Right lung (tissue), 5 donors: ENCODE measurements around the gene TMPRSS5. TPM values are rescaled to one million over a fixed set of nuclear protein-coding genes. Genes with fewer than 3 reads are reported as not detected.

Source experiments
- DNase-seq, 2 donors: peaks; one replicate each; pipeline ENCODE4 v3.0.0-alpha.2; 2013
- polyA plus RNA-seq, 5 donors: library from polyadenylated mRNA; unstranded; fragments of 120-200 nt; gene quantifications; one replicate each; pipeline versions ENCODE4 v1.2.1 to v1.2.3, GENCODE V29; 2013; ENCODE audit warnings: inconsistent platforms in 1 of 5, low replicate concordance in 1 of 5; ENCODE audit not compliant: insufficient read length in 5 of 5, insufficient read depth in 1 of 5

TMPRSS5 gene
- polyA plus RNA-seq, 5 donors, result 0.67 to 1.9 (median 1.2) TPM

DNA sequence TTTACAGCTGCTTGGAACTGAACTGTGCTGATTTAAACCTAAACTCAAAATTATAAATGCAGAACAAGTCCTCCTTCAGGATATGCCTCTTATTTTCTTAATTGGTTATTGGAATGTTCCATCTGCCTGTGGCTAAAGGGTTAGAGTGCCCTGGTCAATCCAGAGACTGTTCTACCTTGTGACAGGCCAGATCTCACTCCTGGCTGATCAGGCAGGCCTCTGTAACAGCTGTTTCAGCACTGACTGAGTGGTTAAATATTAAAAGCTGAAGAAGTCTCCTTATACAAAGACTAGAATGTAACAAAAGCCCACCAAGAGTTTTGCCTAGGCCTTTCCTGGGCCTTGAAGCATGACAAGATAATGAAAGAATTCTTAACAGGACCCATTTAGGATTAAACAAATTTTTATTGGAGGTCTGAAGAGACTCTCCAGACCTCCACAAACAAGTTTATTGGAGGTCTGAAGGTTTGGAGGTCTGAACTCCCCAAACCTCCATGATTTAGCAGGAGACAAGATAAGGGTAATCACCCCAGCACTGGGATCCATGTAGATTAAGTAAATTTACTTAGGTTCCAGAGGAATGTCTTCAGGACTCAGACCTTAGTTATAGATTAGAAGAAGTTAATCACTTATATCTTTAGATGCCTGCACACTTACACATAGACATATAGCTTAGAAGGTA lies 35.8 kb downstream of the TMPRSS5 start:
- DNase-seq, result no peak

DNA sequence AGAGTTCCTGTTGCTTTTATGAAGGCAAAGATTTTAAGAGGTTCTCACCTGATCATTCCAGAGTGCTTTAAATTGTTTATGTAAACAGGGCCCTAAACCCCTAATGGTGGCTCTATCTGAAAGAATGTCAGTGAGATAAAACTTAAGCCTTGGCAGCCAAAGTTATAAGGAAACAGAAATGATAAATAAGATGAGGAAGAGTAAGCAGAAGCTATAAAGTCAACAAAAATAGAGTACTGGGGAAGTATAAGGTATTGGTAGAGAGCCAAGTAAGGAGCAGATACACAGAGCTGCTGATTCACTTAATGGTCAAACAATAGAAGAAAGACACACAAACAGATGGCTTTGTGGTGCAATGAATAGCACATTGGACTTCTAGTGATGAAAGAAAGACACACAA lies 37.9 kb downstream of the TMPRSS5 start:
- no peak for DNase-seq

DNA sequence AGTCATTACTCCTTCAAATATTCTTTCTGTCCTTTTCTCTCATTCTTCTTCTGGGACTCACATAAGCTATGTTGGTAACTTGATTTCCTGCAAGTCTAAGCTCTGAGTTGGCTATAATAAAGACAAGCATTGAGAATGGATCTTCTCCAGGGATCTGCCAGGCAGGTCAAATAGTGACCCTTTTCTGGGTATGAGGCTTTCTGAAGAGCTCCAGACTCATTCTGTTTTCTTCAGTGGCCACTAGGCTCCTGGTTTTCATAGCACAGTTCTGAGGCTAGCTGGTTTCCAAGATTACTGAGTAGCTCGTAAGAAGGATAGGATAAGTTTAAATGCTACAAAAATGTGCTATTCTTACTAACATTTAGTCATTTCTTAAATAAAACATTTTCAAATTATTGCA lies 38.3 kb downstream of the TMPRSS5 start:
- DNase-seq, result no peak

DNA sequence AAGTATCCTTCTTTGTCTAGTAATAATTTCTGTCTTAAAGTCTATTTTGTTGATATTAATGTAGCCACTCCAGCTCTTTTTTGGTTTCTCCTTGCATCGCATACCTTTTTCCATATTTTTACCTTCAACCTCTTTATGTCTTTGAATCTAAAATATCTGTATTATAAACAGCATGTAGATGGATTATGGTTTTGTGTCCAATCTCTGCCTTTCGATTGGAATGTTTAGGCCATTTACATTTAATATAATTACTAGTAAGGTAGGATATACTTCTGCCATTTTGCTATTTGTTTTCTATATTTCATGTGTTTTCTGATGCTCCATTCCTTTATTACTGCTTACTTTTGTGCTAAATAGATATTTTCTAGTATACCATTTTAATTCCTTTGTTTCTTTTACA lies 39.5 kb downstream of the TMPRSS5 start:
- no peak for DNase-seq

DNA sequence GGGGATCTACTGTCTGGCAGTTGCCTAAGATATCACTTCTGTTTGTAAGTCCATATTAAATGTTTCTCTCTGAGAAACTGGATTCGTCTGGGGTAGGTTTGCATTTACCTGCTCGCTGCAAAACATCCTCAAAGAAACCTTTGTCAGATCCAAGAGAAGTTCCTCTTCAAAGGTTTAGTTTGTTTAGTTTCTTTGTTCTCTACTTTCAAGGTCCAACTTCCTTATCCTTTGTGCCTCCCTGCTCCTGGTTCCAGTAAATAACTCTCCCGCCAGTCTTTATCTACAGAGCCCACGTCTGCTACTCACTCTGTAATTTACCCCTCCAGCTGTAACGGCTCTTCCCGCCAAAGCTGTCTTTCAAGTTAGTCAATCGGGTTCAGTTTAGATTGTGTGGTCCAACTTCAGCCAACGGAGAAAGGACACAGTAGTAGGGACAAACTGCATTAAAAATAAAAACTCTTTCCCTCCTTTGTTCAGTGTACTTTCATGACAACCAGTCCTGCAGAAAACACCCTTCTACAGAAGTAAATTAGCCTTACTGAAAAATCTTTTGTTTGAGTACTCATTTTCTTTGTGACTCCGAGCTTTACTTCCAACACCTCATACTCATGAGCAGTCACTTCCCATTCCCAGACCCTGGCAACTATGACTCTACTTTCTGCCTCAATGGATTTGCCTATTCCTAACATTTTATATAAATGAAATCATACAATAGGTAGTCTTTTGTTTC lies 41.0 kb downstream of the TMPRSS5 start:
- DNase-seq, result no peak

DNA sequence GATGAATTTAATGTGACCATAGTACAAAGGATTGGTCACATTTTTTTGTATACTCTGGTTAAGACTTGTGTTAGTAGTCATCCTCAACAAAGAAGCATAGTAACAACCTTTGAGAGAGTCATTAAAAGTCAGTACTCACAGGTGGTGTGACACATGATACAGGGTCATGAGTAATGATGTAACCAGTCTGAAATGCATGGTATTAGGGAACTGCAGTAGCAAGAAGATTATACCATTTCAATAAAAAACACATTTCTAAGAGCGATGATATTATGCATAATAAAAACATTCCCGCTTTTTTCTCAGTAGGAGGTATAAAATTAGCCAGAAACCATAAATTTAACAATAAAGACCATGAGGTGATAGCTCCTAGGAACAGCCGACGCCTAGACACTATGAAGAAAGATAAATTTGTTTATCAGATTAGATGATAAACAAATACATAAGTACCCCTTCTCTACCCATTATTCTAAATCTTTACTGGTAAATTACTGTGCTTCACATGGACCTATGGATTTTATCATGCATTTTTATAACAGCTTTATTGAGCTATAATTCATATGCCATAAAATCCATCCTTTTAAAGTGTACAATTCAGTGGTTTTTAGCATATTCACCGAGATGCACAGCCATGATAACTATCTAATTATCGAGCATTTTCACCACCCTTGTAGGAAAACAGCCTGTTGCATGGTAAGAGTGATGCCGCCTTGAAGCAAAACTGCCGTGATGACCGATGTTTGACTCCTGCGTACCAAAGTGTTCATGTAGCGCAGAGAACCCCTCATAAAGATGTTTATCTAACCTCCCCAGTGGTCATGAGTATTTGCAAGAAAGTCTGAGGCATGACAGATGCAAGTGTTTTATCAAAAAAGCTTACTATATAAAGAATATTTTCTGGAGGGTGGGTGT lies 41.8 kb downstream of the TMPRSS5 start:
- DNase-seq, result no peak

DNA sequence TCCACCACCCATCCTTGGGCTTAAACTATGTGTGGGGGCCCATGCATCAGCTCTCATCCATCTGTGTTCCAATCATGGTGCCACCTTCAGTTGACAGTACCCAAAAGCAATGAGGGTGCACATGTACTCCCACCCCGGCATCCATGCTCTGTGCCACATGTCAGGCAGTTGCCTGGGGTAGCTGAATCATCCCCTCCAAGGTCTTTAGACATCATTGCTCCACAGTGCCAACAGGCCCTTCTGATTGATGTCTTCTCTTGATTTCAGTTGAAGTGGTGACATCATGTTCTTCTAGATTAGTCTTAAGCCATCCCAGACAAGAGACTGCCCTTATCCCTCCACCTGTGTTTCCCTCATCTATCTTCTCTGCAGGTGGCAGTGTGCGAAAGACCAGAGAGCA lies 42.5 kb downstream of the TMPRSS5 start:
- no peak for DNase-seq

DNA sequence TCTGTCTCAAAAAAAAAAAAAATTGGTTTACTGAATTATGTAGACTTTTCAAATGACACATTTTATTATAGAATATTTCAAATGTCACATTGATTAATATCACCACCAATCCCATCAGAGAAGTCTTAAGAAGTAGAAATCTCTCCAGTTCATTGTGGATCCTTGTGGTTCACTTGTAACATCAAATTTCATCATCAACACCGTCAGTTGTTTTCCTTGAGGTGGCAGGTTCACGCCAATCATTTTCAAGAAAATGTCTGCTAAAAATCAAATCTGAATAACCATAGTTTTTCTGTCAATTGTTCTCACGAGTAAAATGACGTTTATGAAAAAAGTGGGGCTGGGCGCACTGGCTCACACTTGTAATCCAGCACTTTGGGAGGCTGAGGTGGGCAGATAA lies 50.3 kb downstream of the TMPRSS5 start:
- DNase-seq, result no peak

DNA sequence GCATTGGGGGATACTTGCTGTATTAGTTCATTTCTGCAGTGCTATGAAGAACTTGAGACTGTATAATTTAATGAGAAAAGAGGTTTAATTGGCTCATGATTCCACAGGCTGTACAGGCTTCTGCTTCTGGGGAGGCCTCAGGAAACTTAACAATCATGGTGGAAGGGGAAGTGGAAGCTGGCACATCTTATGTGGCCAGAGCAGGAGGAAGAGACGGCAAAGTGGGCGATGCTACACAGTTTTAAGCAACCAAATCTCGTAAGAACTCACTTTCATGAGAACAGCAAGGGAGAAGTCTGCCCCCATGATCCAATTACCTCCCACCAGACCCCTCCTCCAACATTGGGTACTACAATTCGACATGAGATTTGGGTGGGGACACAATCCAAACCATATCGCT lies 55.1 kb downstream of the TMPRSS5 start:
- DNase-seq, result no peak

DNA sequence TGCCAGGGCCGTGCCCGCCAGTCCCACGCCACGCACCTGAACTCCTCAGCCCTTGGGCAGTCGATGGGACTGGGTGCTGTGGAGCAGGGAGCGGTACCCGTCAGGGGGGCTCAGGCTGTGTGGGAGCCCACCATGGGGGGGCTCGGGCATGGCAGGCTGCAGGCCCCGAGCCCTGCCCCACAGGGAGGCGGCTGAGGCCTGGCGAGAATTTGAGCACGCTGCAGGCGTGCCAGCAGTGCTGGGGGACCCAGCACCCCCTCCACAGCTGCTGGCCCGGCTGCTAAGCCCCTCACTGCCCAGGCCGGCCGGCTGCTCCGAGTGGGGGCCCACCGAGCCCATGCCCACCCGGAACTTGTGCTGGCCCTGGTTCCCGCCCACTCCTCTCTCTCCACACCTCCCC lies 56.8 kb downstream of the TMPRSS5 start:
- no peak for DNase-seq

DNA sequence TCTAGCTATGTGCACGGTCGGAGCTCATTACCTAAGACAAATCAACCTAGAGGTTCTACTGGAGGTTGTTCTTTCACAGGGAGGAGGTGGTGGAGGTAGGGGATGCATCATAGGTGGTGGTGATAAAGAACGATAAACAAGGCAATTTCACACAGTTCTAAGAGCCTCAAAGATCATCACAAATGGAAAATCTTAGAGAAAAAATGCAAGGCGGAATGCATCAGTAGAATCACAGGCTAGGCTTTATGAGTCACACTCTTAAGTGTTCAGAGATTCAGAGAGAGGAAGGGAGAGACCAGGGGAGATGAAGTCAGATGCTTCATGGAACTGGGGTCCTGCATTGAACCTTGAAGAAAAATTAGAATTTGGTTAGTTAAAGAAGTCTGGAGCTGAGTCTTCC lies 58.3 kb downstream of the TMPRSS5 start:
- DNase-seq, result no peak

DNA sequence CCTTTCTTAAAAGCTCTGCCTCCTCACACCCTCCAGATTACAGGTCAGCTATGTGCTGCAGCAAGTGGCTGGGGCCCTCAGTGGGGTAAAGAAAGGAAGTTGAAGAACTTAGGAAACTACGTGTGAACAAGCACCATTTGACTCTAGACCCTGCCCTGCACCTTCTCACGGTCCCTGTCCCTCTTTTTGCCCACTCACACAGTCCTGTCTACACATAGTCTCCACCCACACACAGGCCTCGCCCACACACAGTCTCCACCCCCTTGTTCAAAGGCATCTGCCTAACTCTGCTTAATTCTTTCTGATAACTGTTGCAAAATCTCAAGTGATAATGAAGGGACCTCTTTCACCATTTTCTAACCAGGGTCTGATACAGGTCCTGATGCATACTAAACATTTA lies 59.0 kb downstream of the TMPRSS5 start:
- DNase-seq, result no peak

DNA sequence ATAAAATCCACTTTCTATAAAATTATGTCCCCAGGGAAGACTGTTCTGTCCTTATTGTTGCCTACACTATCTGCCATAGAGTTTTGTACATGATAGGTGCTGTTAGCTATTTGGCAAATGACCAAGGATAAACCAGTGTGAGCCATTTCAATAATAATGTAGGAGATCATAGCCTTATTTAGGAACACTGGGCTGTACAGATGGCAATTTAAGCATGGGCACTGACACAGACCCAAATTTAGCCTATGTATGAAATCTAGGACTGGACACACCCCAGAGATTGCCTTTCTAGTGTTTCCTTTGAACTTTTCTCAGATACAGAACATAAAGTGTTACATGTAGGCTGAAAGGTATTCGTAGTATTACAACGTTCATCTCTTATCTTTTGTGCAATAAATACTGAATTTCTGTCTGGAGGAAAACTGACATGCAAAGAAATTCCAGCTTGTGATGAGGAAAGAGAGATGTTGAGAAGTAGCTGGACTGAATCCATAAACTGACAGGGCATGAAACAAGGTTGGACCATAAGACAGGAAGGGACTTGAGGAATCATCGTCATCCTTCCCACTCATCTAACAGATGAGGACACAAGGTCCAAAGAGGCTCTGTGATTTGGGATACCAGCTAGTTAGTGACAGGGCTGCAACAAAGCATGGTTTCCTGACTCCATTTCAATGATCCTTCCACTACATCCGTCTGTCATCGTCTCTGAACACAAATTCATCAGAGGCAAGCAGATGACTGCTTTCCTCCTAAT lies 60.3 kb downstream of the TMPRSS5 start:
- no peak for DNase-seq

DNA sequence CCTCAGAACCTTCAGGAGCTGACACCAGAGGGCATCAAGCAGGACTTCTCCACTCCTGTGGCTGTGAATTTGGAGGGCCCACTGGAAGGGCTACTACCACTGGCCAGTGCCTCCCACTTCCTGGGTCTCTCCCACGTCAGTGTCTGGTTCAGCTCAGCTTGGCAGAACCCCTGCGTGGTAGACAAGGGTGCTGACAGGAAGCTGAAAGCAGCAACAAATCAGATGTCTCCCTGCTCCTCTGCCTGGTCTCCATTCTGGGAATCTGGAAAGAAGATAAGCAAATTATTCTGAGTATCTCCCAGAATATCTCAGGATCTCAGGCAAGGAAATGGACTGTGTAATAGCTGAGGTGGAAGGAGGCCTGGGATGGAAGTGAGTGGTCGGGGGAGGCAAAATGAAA lies 61.5 kb downstream of the TMPRSS5 start:
- no peak for DNase-seq

DNA sequence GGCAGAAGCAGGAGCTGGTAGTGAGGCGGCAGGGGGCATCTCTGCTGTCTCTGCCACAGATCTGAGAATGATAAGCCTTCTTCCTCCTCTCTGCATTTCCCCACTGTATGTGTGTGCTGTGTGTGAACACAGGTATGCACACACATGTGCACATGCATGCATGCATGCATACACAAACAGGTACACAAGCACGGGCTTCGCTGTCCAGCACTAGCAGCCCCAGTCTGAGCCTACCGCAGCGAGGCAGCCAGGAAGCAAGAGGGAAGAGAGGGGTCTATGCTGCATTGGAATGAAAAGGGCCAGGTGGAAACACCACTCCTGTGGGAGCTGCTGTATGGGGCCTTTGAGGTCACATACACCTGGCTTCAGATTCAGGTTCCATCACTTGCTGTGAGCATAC lies 62.4 kb downstream of the TMPRSS5 start:
- no peak for DNase-seq

DNA sequence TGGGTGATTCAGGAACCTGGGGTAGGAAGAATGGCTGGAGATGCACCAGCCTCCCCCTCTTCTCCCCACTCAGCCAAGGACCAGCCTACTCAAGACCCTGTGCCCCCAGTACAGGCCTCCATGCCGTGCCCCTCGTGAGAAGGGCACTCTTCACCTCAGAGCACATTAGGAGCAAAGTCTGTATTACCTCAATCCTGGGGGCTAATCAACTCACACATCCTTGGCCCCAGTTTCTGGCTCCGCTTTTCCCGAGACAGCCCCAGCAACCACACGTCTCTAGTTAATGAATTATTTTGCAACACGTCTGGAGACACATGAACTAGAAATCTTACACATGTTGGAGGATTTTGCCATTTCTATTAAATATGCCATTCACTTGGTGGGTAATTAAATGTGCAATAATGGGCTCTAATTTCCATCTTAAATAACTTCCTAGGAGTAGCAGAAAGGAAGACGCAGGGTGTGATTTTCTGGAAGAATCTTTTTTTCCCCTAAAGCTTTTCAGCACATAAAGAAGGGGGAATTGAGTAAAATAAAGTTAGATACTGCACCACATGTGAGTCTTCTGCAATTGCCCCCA lies 63.0 kb downstream of the TMPRSS5 start:
- DNase-seq, result no peak

DNA sequence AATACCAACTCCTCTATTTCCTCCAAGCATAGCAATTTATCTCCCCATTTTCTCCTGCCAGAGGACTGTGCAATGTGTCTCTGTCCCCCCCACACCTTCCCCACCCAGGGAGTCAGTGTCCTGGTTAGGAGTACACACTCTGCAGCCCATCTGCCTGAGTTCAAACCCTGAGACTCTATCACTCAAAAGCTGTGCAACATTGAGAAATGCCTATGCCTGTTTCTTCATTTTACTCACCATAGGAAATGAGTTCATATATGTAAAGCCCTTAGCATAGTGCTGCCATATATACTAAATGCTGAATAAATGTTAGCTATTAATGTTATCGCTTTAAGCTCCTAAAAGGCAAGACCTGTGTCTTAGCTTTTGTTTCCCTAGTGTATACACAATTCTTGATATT lies 64.0 kb downstream of the TMPRSS5 start:
- DNase-seq, result no peak

DNA sequence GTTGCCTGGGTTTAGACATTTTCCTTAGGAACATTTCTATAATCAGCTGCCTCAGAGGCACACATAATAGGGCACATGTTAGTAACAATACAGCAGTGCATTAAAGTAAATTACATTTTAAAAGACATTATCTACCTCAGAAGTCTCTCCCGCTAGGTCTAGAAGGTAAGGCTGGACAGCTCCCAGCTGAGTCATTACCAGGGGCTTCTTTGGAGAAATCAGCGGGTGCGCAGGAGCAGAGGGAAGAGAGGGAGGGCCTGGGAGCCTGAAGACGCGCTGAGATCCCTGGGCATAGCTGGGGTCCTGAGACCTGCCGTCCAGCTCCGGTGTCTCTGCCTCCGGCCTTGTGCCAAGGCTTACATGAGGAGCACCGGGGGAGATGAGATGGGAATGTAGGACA lies 67.7 kb downstream of the TMPRSS5 start:
- no peak for DNase-seq

DNA sequence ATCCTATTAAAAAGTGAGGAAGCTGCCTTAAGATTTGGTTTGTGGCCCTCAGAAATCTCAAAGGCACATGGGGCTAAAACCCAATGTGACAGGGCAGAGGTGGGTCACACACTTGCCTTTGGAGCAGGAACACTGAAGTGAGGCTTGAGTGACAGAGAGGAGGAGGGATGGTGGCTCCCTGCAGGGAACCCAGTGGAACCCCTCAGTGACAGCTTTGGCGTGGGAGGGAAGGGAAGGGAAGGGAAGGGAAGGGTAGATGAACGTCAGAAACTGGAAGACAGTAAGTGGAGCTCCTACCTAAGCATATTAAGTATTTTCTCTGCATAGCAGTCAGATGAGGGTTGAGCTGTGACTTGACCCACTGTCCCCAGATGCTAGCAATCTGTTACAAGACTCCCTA lies 68.5 kb downstream of the TMPRSS5 start:
- no peak for DNase-seq
